Peyer's patch (tissue), 4 donors: ENCODE measurements around the gene SH3BGRL2. TPM values are rescaled to one million over a fixed set of nuclear protein-coding genes. Genes with fewer than 3 reads are reported as not detected.

Experiments used
- DNase-seq, 3 donors: peaks; one replicate each; pipeline ENCODE4 v3.0.0-alpha.2; 2017 to 2019
- H3K27ac ChIP-seq, 4 donors: fragments of 200-600 bp; sonication (generic); one replicate each; pipeline ENCODE4 v1.5.1; 2016 to 2019
- H3K27me3 ChIP-seq, 2 donors: fragments of 200-600 bp; sonication (generic); one replicate each; pipeline ENCODE4 v1.5.1; 2019
- H3K36me3 ChIP-seq, 3 donors: fragments of 200-600 bp; sonication (generic); one replicate each; pipeline ENCODE4 v1.5.1; 2016 to 2019
- H3K4me1 ChIP-seq, 4 donors: fragments of 200-600 bp; sonication (generic); one replicate each; pipeline ENCODE4 v1.5.1; 2016 to 2019
- H3K4me3 ChIP-seq, 4 donors: fragments of 200-600 bp; sonication (generic); 1 replicate in 3 of 4; 2 replicates in 1 of 4; pipeline ENCODE4 v1.5.1; 2016 to 2019; ENCODE audit warnings: mild to moderate bottlenecking in 1 of 4
- H3K9me3 ChIP-seq, 4 donors: fragments of 200-600 bp; sonication (generic); one replicate each; pipeline ENCODE4 v1.5.1; 2016 to 2019; ENCODE audit warnings: mild to moderate bottlenecking in 1 of 4
- CTCF ChIP-seq, 6 experiments: fragments of 450-650 bp in 4 of 6; fragments of 200-600 bp in 2 of 6; sonication (generic) in 1 of 6; IDR thresholded peaks; one replicate each; pipeline ENCODE4 v1.5.1; 2017 to 2019; ENCODE audit warnings: antibody characterized with exemption in 6 of 6, mild to moderate bottlenecking in 3 of 6, moderate library complexity in 1 of 6
- POLR2A ChIP-seq, 2 donors: fragments of 450-650 bp; IDR thresholded peaks; one replicate each; pipeline ENCODE4 v1.5.1; 2017; ENCODE audit warnings: antibody characterized with exemption in 2 of 2, mild to moderate bottlenecking in 2 of 2, moderate library complexity in 2 of 2
- total RNA-seq, 4 donors: library from RNA; depleted of rRNA; stranded (reverse); fragments of >200 nt; gene quantifications; one replicate each; pipeline ENCODE4 v1.1.0, GENCODE V29; 2016

SH3BGRL2 gene
- total RNA-seq, 4 donors from 2014 or later, result 54.5 to 114 (median 84.8) TPM

- Histone ChIP-seq H3K27me3 (no peaks in the 10 kb centered on the region), H3K4me1 (peaks cover 0 to 4% (median 0%) of the 10 kb centered on the region in 4 donors), H3K27ac (no peak overlapping the region), H3K9me3 (no peaks in the 10 kb centered on the region), H3K4me3 (no peak overlapping the region), H3K36me3 (no peaks in the 10 kb centered on the region)
- no peak for DNase-seq
- no peak for TF ChIP-seq POLR2A (IDR thresholded peaks at IDR 0.05)
- TF ChIP-seq CTCF (IDR thresholded peaks at IDR 0.05), result no peak
Measured at GRCh38 chr6:79621579-79621978, 9.6 kb upstream of the SH3BGRL2 start.

GRCh38 chr6:79622364-79622763 lies 8.8 kb upstream of the SH3BGRL2 start:
- H3K9me3 ChIP-seq, result no peaks in the 10 kb centered on the region
- DNase-seq, result no peak
- peaks cover 0 to 4% (median 0%) of the 10 kb centered on the region in 4 donors for H3K4me1 ChIP-seq
- no peaks in the 10 kb centered on the region for H3K27me3 ChIP-seq
- H3K4me3 ChIP-seq, result no peak overlapping the region
- H3K27ac ChIP-seq, result no peak overlapping the region
- no peak for TF ChIP-seq POLR2A (IDR thresholded peaks at IDR 0.05)
- TF ChIP-seq CTCF (IDR thresholded peaks at IDR 0.05), result no peak
- no peaks in the 10 kb centered on the region for H3K36me3 ChIP-seq

- TF ChIP-seq CTCF (IDR thresholded peaks at IDR 0.05), result no peak
- TF ChIP-seq POLR2A (IDR thresholded peaks at IDR 0.05), result no peak
- no peak overlapping the region for H3K27ac ChIP-seq
- peaks cover 0 to 4% (median 0%) of the 10 kb centered on the region in 4 donors for H3K4me1 ChIP-seq
- H3K36me3 ChIP-seq, result no peaks in the 10 kb centered on the region
- no peaks in the 10 kb centered on the region for H3K9me3 ChIP-seq
- H3K4me3 ChIP-seq, result no peak overlapping the region
- no peak for DNase-seq
- H3K27me3 ChIP-seq, result no peaks in the 10 kb centered on the region
Measured at GRCh38 chr6:79623106-79623505, 8.0 kb upstream of the SH3BGRL2 start.

GRCh38 chr6:79625746-79626145 lies 5.4 kb upstream of the SH3BGRL2 start:
- H3K36me3 ChIP-seq, result no peaks in the 10 kb centered on the region
- TF ChIP-seq CTCF (IDR thresholded peaks at IDR 0.05), result no peak
- TF ChIP-seq POLR2A (IDR thresholded peaks at IDR 0.05), result no peak
- H3K27ac ChIP-seq, result no peak overlapping the region
- H3K4me1 ChIP-seq, result peaks cover 0 to 11% (median 0%) of the 10 kb centered on the region in 4 donors
- H3K27me3 ChIP-seq, result no peaks in the 10 kb centered on the region
- H3K9me3 ChIP-seq, result no peaks in the 10 kb centered on the region
- H3K4me3 ChIP-seq, result no peak overlapping the region
- DNase-seq, result no peak

- H3K4me3 ChIP-seq, result no peak overlapping the region
- TF ChIP-seq POLR2A (IDR thresholded peaks at IDR 0.05) (no peak), CTCF (IDR thresholded peaks at IDR 0.05) (no peak)
- no peaks in the 10 kb centered on the region for H3K9me3 ChIP-seq
- H3K27ac ChIP-seq, result no peak overlapping the region
- no peaks in the 10 kb centered on the region for H3K27me3 ChIP-seq
- H3K36me3 ChIP-seq, result no peaks in the 10 kb centered on the region
- no peak for DNase-seq
- H3K4me1 ChIP-seq, result peaks cover 0 to 11% (median 0%) of the 10 kb centered on the region in 4 donors
Measured at GRCh38 chr6:79626811-79627210, 4.3 kb upstream of the SH3BGRL2 start.

GRCh38 chr6:79627422-79627821 lies 3.7 kb upstream of the SH3BGRL2 start:
- Histone ChIP-seq H3K27ac (no peak overlapping the region), H3K36me3 (no peaks in the 10 kb centered on the region), H3K9me3 (no peaks in the 10 kb centered on the region), H3K4me3 (no peak overlapping the region), H3K27me3 (no peaks in the 10 kb centered on the region), H3K4me1 (peaks cover 0 to 11% (median 0%) of the 10 kb centered on the region in 4 donors)
- DNase-seq, result no peak
- TF ChIP-seq CTCF (IDR thresholded peaks at IDR 0.05) (no peak), POLR2A (IDR thresholded peaks at IDR 0.05) (no peak)
